H9 (cell line): ENCODE measurements around the gene TMEM170B. TPM values are rescaled to one million over a fixed set of nuclear protein-coding genes. Genes with fewer than 3 reads are reported as not detected.

Source experiments
- DNase-seq: peaks from one replicate; pipeline ENCODE4 v3.0.0-alpha.2; 2017
- H2AFZ ChIP-seq: one replicate; pipeline ENCODE4 v1.6.1; 2013; ENCODE audit warnings: mild to moderate bottlenecking, low read length, control low read depth, moderate library complexity
- H2AK5ac ChIP-seq: 2 replicates; pipeline ENCODE4 v1.6.1; 2013; ENCODE audit warnings: low read length, control low read depth, mixed read lengths; ENCODE audit not compliant: insufficient read length
- H2BK120ac ChIP-seq: one replicate; pipeline ENCODE4 v1.6.1; 2013; ENCODE audit warnings: low read depth, mild to moderate bottlenecking, low read length, control low read depth, inconsistent platforms; ENCODE audit not compliant: poor library complexity, severe bottlenecking
- H2BK12ac ChIP-seq: 2 replicates; pipeline ENCODE4 v1.6.1; 2013; ENCODE audit warnings: low read length, control low read depth, mixed read lengths, low read depth; ENCODE audit not compliant: insufficient read length
- H2BK15ac ChIP-seq: 2 replicates; pipeline ENCODE4 v1.6.1; 2013; ENCODE audit warnings: low read depth, low read length, control low read depth
- H2BK20ac ChIP-seq: one replicate; pipeline ENCODE4 v1.6.1; 2013; ENCODE audit warnings: low read depth, mild to moderate bottlenecking, low read length, control low read depth, inconsistent platforms; ENCODE audit not compliant: poor library complexity, severe bottlenecking
- H2BK5ac ChIP-seq: 2 replicates; pipeline ENCODE4 v1.6.1; 2013; ENCODE audit warnings: low read length, control low read depth, mixed read lengths; ENCODE audit not compliant: insufficient read length
- H3K14ac ChIP-seq: 2 replicates; pipeline ENCODE4 v1.6.1; 2013; ENCODE audit warnings: low read length, control low read depth; ENCODE audit not compliant: insufficient read depth
- H3K18ac ChIP-seq: 2 replicates; pipeline ENCODE4 v1.6.1; 2013; ENCODE audit warnings: low read depth, mild to moderate bottlenecking, mixed read lengths, low read length, control low read depth; ENCODE audit not compliant: insufficient read length
- H3K23ac ChIP-seq: 2 replicates; pipeline ENCODE4 v1.6.1; 2013; ENCODE audit warnings: low read length, control low read depth, mixed read lengths, low read depth; ENCODE audit not compliant: insufficient read length
- H3K23me2 ChIP-seq: 2 replicates; pipeline ENCODE4 v1.6.1; 2013; ENCODE audit warnings: low read depth, mild to moderate bottlenecking, mixed read lengths, low read length, control low read depth; ENCODE audit not compliant: insufficient read length, poor library complexity, severe bottlenecking
- H3K27ac ChIP-seq: 2 replicates; pipeline ENCODE4 v1.5.1; 2013; ENCODE audit warnings: low read length, control low read depth, mixed read lengths, low read depth; ENCODE audit not compliant: insufficient read length
- H3K27me3 ChIP-seq: 2 replicates; pipeline ENCODE4 v1.6.1; 2013; ENCODE audit warnings: low read length, control low read depth, inconsistent platforms; ENCODE audit not compliant: insufficient read depth
- H3K4ac ChIP-seq: 2 replicates; pipeline ENCODE4 v1.6.1; 2013; ENCODE audit warnings: low read depth, mild to moderate bottlenecking, control low read depth, inconsistent platforms, low read length, moderate library complexity
- H3K4me1 ChIP-seq: 2 replicates; pipeline ENCODE4 v1.6.1; 2013; ENCODE audit warnings: low read length, control low read depth, inconsistent platforms; ENCODE audit not compliant: insufficient read depth
- H3K4me2 ChIP-seq: 2 replicates; pipeline ENCODE4 v1.6.1; 2013; ENCODE audit warnings: low read length, control low read depth, mixed read lengths; ENCODE audit not compliant: insufficient read length, insufficient read depth
- H3K56ac ChIP-seq: 2 replicates; pipeline ENCODE4 v1.6.1; 2013; ENCODE audit warnings: low read depth, mild to moderate bottlenecking, mixed read lengths, low read length, control low read depth; ENCODE audit not compliant: insufficient read length
- H3K79me1 ChIP-seq: 2 replicates; pipeline ENCODE4 v1.6.1; 2013; ENCODE audit warnings: low read depth, mild to moderate bottlenecking, moderate library complexity, low read length, control low read depth, inconsistent platforms; ENCODE audit not compliant: insufficient read depth, poor library complexity, severe bottlenecking
- H3K79me2 ChIP-seq: 2 replicates; pipeline ENCODE4 v1.6.1; 2013; ENCODE audit warnings: low read length, control low read depth, inconsistent platforms; ENCODE audit not compliant: insufficient read depth
- H3K9ac ChIP-seq: 2 replicates; pipeline ENCODE4 v1.6.1; 2013; ENCODE audit warnings: low read length, control low read depth, mixed read lengths; ENCODE audit not compliant: insufficient read length; ENCODE audit errors: extremely low read depth
- H3K9me3 ChIP-seq: one replicate; pipeline ENCODE4 v1.6.1; 2013; ENCODE audit warnings: low read depth, low read length, inconsistent platforms; ENCODE audit not compliant: control insufficient read depth
- H3T11ph ChIP-seq: one replicate; pipeline ENCODE4 v1.6.1; 2013; ENCODE audit warnings: mild to moderate bottlenecking, low read length, control low read depth, inconsistent platforms
- H4K20me1 ChIP-seq: one replicate; pipeline ENCODE4 v1.6.1; 2013; ENCODE audit not compliant: control insufficient read depth, insufficient read length, insufficient read depth
- H4K5ac ChIP-seq: 2 replicates; pipeline ENCODE4 v1.6.1; 2013; ENCODE audit warnings: low read depth, mild to moderate bottlenecking, mixed read lengths, low read length, control low read depth; ENCODE audit not compliant: insufficient read length
- H4K8ac ChIP-seq: replicated peaks from 2 replicates; pipeline ENCODE4 v1.6.1; 2013; ENCODE audit warnings: low read length, control low read depth, mixed read lengths, low read depth; ENCODE audit not compliant: insufficient read length
- H4K91ac ChIP-seq: 2 replicates; pipeline ENCODE4 v1.6.1; 2013; ENCODE audit warnings: low read depth, mild to moderate bottlenecking, moderate library complexity, mixed read lengths, low read length, control low read depth; ENCODE audit not compliant: insufficient read length
- H3K27ac Mint-ChIP-seq, 3 experiments: 2 replicates in 2 of 3; 3 replicates in 1 of 3; pipeline ENCODE4 v1.8.0; 2020 to 2021; ENCODE audit warnings: mixed read lengths in 3 of 3, mild to moderate bottlenecking in 1 of 3, moderate library complexity in 1 of 3
- H3K27me3 Mint-ChIP-seq: 2 replicates; pipeline ENCODE4 v1.8.0; 2021; ENCODE audit warnings: low read depth, mild to moderate bottlenecking, moderate library complexity, mixed read lengths
- H3K36me3 Mint-ChIP-seq, 3 experiments: 2 replicates in 2 of 3; 3 replicates in 1 of 3; pipeline ENCODE4 v1.8.0; 2020 to 2021; ENCODE audit warnings: low read depth in 3 of 3, mixed read lengths in 3 of 3; ENCODE audit not compliant: insufficient read depth in 1 of 3
- H3K4me1 Mint-ChIP-seq, 2 experiments: 2 replicates each; pipeline ENCODE4 v1.8.0; 2020; ENCODE audit warnings: mixed read lengths in 2 of 2
- H3K4me3 Mint-ChIP-seq, 2 experiments: 2 replicates in 1 of 2; 3 replicates in 1 of 2; pipeline ENCODE4 v1.8.0; 2020 to 2021; ENCODE audit warnings: mild to moderate bottlenecking in 2 of 2, mixed read lengths in 2 of 2, moderate library complexity in 1 of 2
- H3K9me3 Mint-ChIP-seq, 2 experiments: 2 replicates in 1 of 2; 3 replicates in 1 of 2; pipeline ENCODE4 v1.8.0; 2020; ENCODE audit warnings: mild to moderate bottlenecking in 2 of 2, mixed read lengths in 2 of 2, moderate library complexity in 1 of 2
- CTCF ChIP-seq: fragments of 200-600 bp; sonication (generic); conservative IDR thresholded peaks from 3 replicates; pipeline ENCODE4 v1.8.0; 2021; ENCODE audit warnings: antibody characterized with exemption, mild to moderate bottlenecking
- WGBS: extraction: QIAGEN DNeasy Blood & Tissue Kit; methylation state at CpG from one replicate; pipeline ENCODE4 v1.1.7; 2013; ENCODE audit warnings: missing lambda C conversion rate, low lambda C conversion rate, mixed read lengths; ENCODE audit not compliant: insufficient read length; ENCODE audit errors: extremely low coverage; 5-methylcytosine and 5-hydroxymethylcytosine counted together
- total RNA-seq: library from RNA; stranded (reverse); gene quantifications from 2 replicates; pipeline ENCODE4 v1.2.1, GENCODE V29; 2021

The TMEM170B gene
- total RNA-seq, 1 experiment from 2014 or later, result 2.9 TPM

- H3K18ac ChIP-seq, result no peak overlapping the region
- no peak overlapping the region for H4K91ac ChIP-seq
- no peak overlapping the region for H3T11ph ChIP-seq
- H3K4me1 ChIP-seq, result no peaks in the 10 kb centered on the region
- no peak overlapping the region for H3K27ac Mint-ChIP-seq
- no peaks in the 10 kb centered on the region for H3K23me2 ChIP-seq
- H3K27me3 ChIP-seq, result no peaks in the 10 kb centered on the region
- no peak overlapping the region for H3K14ac ChIP-seq
- no peak overlapping the region for H4K8ac ChIP-seq
- no peak overlapping the region for H3K56ac ChIP-seq
- no peak overlapping the region for H2BK20ac ChIP-seq
- no peaks in the 10 kb centered on the region for H3K9me3 ChIP-seq
- peaks cover 0 to 13% (median 5%) of the 10 kb centered on the region in 3 experiments; a peak in 4 of 7 replicates for H3K36me3 Mint-ChIP-seq
- no peak overlapping the region for H2BK15ac ChIP-seq
- no peaks in the 10 kb centered on the region for H3K79me2 ChIP-seq
- peaks cover 2% of the 10 kb centered on the region for H3K27me3 Mint-ChIP-seq
- H3K9ac ChIP-seq, result no peak overlapping the region
- H2BK120ac ChIP-seq, result no peak overlapping the region
- no peak overlapping the region for H2AK5ac ChIP-seq
- H3K23ac ChIP-seq, result no peak overlapping the region
- H2AFZ ChIP-seq, result no peak overlapping the region
- no peak overlapping the region for H3K4ac ChIP-seq
- 0 out of 4 replicates have a peak, but pooled peaks cover 3 to 5% of the 10 kb centered on the region in 2 experiments for H3K4me1 Mint-ChIP-seq
- H4K5ac ChIP-seq, result no peak overlapping the region
- no peak overlapping the region for H3K4me2 ChIP-seq
- no CpG with 5 or more reads among the region's 3 CpGs for WGBS
- no peak overlapping the region for H2BK12ac ChIP-seq
- no peak for DNase-seq
- no peaks in the 10 kb centered on the region for H3K79me1 ChIP-seq
- H3K4me3 Mint-ChIP-seq, result no peak overlapping the region
- peaks cover 7 to 8% of the 10 kb centered on the region in 2 experiments; a peak in 4 of 5 replicates for H3K9me3 Mint-ChIP-seq
- no peak overlapping the region for H3K27ac ChIP-seq
- H4K20me1 ChIP-seq, result no peaks in the 10 kb centered on the region
- no peak overlapping the region for H2BK5ac ChIP-seq
- TF ChIP-seq CTCF, result no peak
Measured at GRCh38 chr6:11514672-11515071, 22.9 kb upstream of the TMEM170B start.
